ENCODE data around the gene KCNA5. TPM values are rescaled to one million over a fixed set of nuclear protein-coding genes. Genes with fewer than 3 reads are reported as not detected.

Gene KCNA5
- total and polyA plus RNA-seq, 2 of the 13 experiments (the other 11 are each of a cell fraction or from before 2014, with no cell fraction given) = not detected

DNA sequence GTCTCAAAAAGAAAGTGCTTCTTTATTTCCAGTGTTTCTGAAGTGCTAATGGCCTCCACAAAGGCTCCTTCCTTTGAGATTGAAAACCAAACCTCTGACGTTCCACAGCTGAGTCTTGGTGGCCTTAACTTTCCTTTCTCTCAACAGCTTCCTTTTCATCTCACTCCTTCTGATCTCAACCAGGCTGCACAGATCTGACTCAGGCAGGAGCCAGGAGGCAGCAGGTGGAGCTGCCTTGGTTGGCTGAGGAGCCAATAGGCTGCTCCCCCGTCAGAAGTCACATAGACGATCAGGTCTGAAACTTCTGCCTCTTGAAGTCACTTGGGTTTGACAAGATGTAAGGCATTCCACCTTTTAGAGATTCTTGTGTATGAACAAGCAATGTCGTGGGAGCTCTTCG, 9.1 kb upstream of the KCNA5 start:
- Histone ChIP-seq H3K27me3 (ENCODE audit: control insufficient read depth in 1 of 2, insufficient read depth in 2 of 2, low read length in 2 of 2) (peaks cover 3 to 21% of the 10 kb centered on the region in 2 experiments; a peak in 3 of 5 replicates), H3K9ac (ENCODE audit: insufficient read depth, low read depth, low read length) (no peak overlapping the region), H3K9me3 (ENCODE audit: low read length) (no peaks in the 10 kb centered on the region), H2AFZ (ENCODE audit: low read length) (no peak overlapping the region), H3K4me2 (ENCODE audit: low read depth, low read length) (no peak overlapping the region), H3K4me1 (ENCODE audit: insufficient read depth, low read length) (no peaks in the 10 kb centered on the region), H3K79me2 (ENCODE audit: insufficient read depth, low read length) (no peaks in the 10 kb centered on the region), H4K20me1 (ENCODE audit: insufficient read depth, low read length) (no peaks in the 10 kb centered on the region), H3K27ac (ENCODE audit: extremely low read length, insufficient read depth, low read length) (no peak overlapping the region), H3K36me3 (replicated peaks in 1 of 2; ENCODE audit: control insufficient read depth in 1 of 2, insufficient read depth in 2 of 2, low read length in 2 of 2) (no peaks in the 10 kb centered on the region), H3K4me3 (replicated peaks in 1 of 3; ENCODE audit: insufficient read depth in 1 of 3, low read depth in 2 of 3, low read length in 3 of 3) (no peak overlapping the region)
- in situ Hi-C loops (cut with HindIII; ENCODE audit: extremely low pct_ligation_motif_present, low pct_unique_long_range_greater_than_20kb) = no loop called here
- CTCF ChIA-PET (ENCODE audit: low intra/inter-chr PET ratio, low total read pairs) = no interaction called here
- FAIRE-seq = no peak
- POLR2A ChIA-PET = no interaction called here
- intact Hi-C loops (cut with micrococcal nuclease; ENCODE audit: unreplicated experiment) = no loop called here
- ATAC-seq = no peak
- DNase-seq (ENCODE audit: low spot score) = no peak
- 2% methylated on average over 5 of the region's 5 CpGs for WGBS (ENCODE audit: low lambda C conversion rate)
- TF ChIP-seq, protein P1, sequence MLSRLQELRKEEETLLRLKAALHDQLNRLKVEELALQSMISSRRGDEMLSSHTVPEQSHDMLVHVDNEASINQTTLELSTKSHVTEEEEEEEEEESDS (CRISPR knock-in tag; IDR thresholded peaks at IDR 0.05; ENCODE audit: borderline replicate concordance) = no peak
- no peak for TF ChIP-seq ZNF788 (CRISPR knock-in tag; IDR thresholded peaks at IDR 0.05; ENCODE audit: borderline replicate concordance)
- TF ChIP-seq RBFOX2 (IDR thresholded peaks at IDR 0.05; ENCODE audit: low read depth, low read length) = no peak
- TF ChIP-seq TBX2 (CRISPR knock-in tag; IDR thresholded peaks at IDR 0.05; ENCODE audit: borderline replicate concordance) = no peak
- TF ChIP-seq ZNF720 (CRISPR knock-in tag; IDR thresholded peaks at IDR 0.05) = no peak
- TF ChIP-seq DPF2 (CRISPR knock-in tag; IDR thresholded peaks at IDR 0.05; ENCODE audit: borderline replicate concordance, low read depth) = no peak
- no peak for TF ChIP-seq ZNF629 (CRISPR knock-in tag; conservative IDR thresholded peaks at IDR 0.05)
- no peak for TF ChIP-seq ZNF556 (CRISPR knock-in tag; IDR thresholded peaks at IDR 0.05; ENCODE audit: borderline replicate concordance)
- no peak for TF ChIP-seq ATM (IDR thresholded peaks at IDR 0.05; ENCODE audit: borderline replicate concordance)
- TF ChIP-seq, protein P2, sequence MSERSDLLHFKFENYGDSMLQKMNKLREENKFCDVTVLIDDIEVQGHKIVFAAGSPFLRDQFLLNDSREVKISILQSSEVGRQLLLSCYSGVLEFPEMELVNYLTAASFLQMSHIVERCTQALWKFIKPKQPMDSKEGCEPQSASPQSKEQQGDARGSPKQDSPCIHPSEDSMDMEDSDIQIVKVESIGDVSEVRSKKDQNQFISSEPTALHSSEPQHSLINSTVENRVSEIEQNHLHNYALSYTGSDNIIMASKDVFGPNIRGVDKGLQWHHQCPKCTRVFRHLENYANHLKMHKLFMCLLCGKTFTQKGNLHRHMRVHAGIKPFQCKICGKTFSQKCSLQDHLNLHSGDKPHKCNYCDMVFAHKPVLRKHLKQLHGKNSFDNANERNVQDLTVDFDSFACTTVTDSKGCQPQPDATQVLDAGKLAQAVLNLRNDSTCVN (CRISPR knock-in tag; IDR thresholded peaks at IDR 0.05; ENCODE audit: borderline replicate concordance) = no peak
- TF ChIP-seq ZNF75D (CRISPR knock-in tag; IDR thresholded peaks at IDR 0.05; ENCODE audit: borderline replicate concordance) = no peak
- no TSS peak for BruUV-seq (replicated peaks)

All from HepG2 (cell line).